ENCODE results near the gene TMEM117. TPM values are rescaled to one million over a fixed set of nuclear protein-coding genes. Genes with fewer than 3 reads are reported as not detected.

Gene TMEM117
- total RNA-seq, 2 donors from 2014 or later: 0.79 to 1.4 TPM

DNA sequence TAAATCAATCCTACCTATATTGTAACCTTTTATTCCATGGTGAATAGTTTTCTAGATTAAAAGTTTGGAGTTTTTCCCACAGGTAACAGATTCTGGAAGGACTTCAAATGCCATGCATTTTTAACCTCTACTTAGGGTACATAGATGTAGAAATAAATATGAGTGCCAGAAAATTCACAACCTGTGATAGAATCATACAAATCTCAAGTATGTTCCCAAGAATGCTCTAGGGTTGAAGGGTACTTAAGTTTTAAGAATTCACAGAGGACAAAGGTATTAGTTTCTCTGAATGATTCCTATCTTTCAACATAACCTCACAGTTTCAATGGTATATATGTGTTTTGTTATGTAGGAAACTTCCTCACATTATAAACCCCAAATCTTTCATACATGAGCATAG, 511.3 kb downstream of the TMEM117 start:
- H3K4me3 ChIP-seq (ENCODE audit: low read length): no peak overlapping the region
- Mint-ChIP-seq H3K27ac (no peak overlapping the region), H3K27me3 (ENCODE audit: insufficient read depth) (no peaks in the 10 kb centered on the region), H3K4me1 (no peaks in the 10 kb centered on the region), H3K9me3 (no peaks in the 10 kb centered on the region), H3K36me3 (ENCODE audit: low read depth) (no peaks in the 10 kb centered on the region), H3K4me3 (no peak overlapping the region)
- H3K27me3 ChIP-seq (ENCODE audit: control insufficient read depth, insufficient read depth, low read length, poor library complexity, severe bottlenecking): no peaks in the 10 kb centered on the region
- no peaks in the 10 kb centered on the region for H3K4me1 ChIP-seq (ENCODE audit: control insufficient read depth, insufficient read depth, low read length)
- no peak overlapping the region for H3K9ac ChIP-seq (ENCODE audit: extremely low read depth, low read length, poor library complexity, severe bottlenecking)
- TF ChIP-seq, protein P1, sequence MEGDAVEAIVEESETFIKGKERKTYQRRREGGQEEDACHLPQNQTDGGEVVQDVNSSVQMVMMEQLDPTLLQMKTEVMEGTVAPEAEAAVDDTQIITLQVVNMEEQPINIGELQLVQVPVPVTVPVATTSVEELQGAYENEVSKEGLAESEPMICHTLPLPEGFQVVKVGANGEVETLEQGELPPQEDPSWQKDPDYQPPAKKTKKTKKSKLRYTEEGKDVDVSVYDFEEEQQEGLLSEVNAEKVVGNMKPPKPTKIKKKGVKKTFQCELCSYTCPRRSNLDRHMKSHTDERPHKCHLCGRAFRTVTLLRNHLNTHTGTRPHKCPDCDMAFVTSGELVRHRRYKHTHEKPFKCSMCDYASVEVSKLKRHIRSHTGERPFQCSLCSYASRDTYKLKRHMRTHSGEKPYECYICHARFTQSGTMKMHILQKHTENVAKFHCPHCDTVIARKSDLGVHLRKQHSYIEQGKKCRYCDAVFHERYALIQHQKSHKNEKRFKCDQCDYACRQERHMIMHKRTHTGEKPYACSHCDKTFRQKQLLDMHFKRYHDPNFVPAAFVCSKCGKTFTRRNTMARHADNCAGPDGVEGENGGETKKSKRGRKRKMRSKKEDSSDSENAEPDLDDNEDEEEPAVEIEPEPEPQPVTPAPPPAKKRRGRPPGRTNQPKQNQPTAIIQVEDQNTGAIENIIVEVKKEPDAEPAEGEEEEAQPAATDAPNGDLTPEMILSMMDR (conservative IDR thresholded peaks at IDR 0.05): no peak
- no peak overlapping the region for H3K27ac ChIP-seq (ENCODE audit: low read depth, low read length)
- no peaks in the 10 kb centered on the region for H3K9me3 ChIP-seq (ENCODE audit: control insufficient read depth, low read length)
- no peaks in the 10 kb centered on the region for H3K36me3 ChIP-seq (ENCODE audit: control insufficient read depth, insufficient read depth, low read length)
- DNase-seq: no peak

DNA sequence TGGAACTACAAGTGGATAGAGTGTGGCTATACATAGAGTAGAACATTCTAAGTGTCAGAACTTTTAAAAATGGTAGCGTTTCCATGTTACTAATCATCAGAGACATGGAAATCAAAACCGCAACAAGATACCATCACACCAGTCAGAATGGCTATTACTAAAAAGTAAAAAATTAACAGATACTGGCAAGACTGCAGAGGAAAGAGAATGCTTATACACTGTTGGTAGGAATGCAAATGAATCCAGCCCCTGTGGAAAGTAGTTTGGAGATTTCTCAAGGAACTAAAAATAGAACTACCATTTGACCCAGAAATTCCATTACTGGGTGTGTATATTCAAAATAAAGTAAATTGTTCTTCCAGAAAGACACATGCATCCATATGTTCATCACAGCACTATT, 521.6 kb downstream of the TMEM117 start:
- Mint-ChIP-seq H3K36me3 (ENCODE audit: low read depth) (no peaks in the 10 kb centered on the region), H3K9me3 (no peaks in the 10 kb centered on the region), H3K4me1 (no peaks in the 10 kb centered on the region), H3K27ac (no peak overlapping the region), H3K27me3 (ENCODE audit: insufficient read depth) (no peaks in the 10 kb centered on the region), H3K4me3 (no peak overlapping the region)
- TF ChIP-seq, protein P1 (conservative IDR thresholded peaks at IDR 0.05): no peak
- H3K9ac ChIP-seq (ENCODE audit: extremely low read depth, low read length, poor library complexity, severe bottlenecking): no peak overlapping the region
- H3K36me3 ChIP-seq (ENCODE audit: control insufficient read depth, insufficient read depth, low read length): no peaks in the 10 kb centered on the region
- 100% methylated on average over 1 of the region's 2 CpGs; no CpG with 5 or more reads in 1 of the 2 experiments for WGBS, 2 experiments (ENCODE audit: insufficient coverage in 1 of 2, insufficient read length in 1 of 2)
- H3K9me3 ChIP-seq (ENCODE audit: control insufficient read depth, low read length): no peaks in the 10 kb centered on the region
- no peaks in the 10 kb centered on the region for H3K4me1 ChIP-seq (ENCODE audit: control insufficient read depth, insufficient read depth, low read length)
- DNase-seq: no peak
- no peaks in the 10 kb centered on the region for H3K27me3 ChIP-seq (ENCODE audit: control insufficient read depth, insufficient read depth, low read length, poor library complexity, severe bottlenecking)
- H3K27ac ChIP-seq (ENCODE audit: low read depth, low read length): no peak overlapping the region
- H3K4me3 ChIP-seq (ENCODE audit: low read length): no peak overlapping the region

DNA sequence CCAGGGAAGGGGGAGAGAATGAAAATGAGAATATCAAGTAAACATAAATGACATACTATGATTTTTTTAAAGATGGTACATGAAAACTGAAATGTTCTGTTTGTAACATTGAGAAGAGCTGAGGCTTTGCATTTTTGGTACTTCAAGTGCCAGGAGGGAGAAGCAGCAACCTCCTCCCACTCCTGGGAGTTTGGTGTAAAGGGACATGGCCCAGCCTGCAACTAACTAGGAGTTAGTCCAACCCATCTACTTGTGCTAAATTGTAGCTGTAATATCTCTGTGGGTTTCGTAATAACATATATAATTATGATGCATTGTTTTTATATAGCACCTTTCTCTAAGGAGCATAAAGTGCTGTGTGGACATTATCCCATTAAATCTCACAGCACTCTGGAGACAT, 522.8 kb downstream of the TMEM117 start:
- Mint-ChIP-seq H3K27ac (no peak overlapping the region), H3K4me3 (no peak overlapping the region), H3K9me3 (no peaks in the 10 kb centered on the region), H3K4me1 (no peaks in the 10 kb centered on the region), H3K36me3 (ENCODE audit: low read depth) (no peaks in the 10 kb centered on the region), H3K27me3 (ENCODE audit: insufficient read depth) (no peaks in the 10 kb centered on the region)
- WGBS, 2 experiments (ENCODE audit: insufficient coverage in 1 of 2, insufficient read length in 1 of 2): no CpG with 5 or more reads among the region's 1 CpG
- TF ChIP-seq, protein P1 (conservative IDR thresholded peaks at IDR 0.05): no peak
- no peaks in the 10 kb centered on the region for H3K4me1 ChIP-seq (ENCODE audit: control insufficient read depth, insufficient read depth, low read length)
- H3K36me3 ChIP-seq (ENCODE audit: control insufficient read depth, insufficient read depth, low read length): no peaks in the 10 kb centered on the region
- DNase-seq: no peak
- no peak overlapping the region for H3K9ac ChIP-seq (ENCODE audit: extremely low read depth, low read length, poor library complexity, severe bottlenecking)
- no peaks in the 10 kb centered on the region for H3K9me3 ChIP-seq (ENCODE audit: control insufficient read depth, low read length)
- no peak overlapping the region for H3K27ac ChIP-seq (ENCODE audit: low read depth, low read length)
- no peaks in the 10 kb centered on the region for H3K27me3 ChIP-seq (ENCODE audit: control insufficient read depth, insufficient read depth, low read length, poor library complexity, severe bottlenecking)
- H3K4me3 ChIP-seq (ENCODE audit: low read length): no peak overlapping the region

All from endodermal cell (in vitro differentiated cells).